Omental fat pad (tissue), 4 donors: ENCODE data around the gene RFC4. TPM values are rescaled to one million over a fixed set of nuclear protein-coding genes. Genes with fewer than 3 reads are reported as not detected.
A peak's percentile ranks its signal among the peaks of the same experiment; 100 is the strongest.

ENCODE experiments used
- ATAC-seq: fragments of 150-250 bp; one replicate; pipeline ENCODE4 v1.9.1; 2016; ENCODE audit warnings: mild to moderate bottlenecking, moderate library complexity; ENCODE audit not compliant: low FRiP score
- DNase-seq: peaks from one replicate; pipeline ENCODE4 v3.0.0-alpha.2; 2019; ENCODE audit warnings: low spot score
- CTCF ChIP-seq, 3 donors: fragments of 450-650 bp; IDR thresholded peaks; one replicate each; pipeline ENCODE4 v1.5.1; 2016 to 2017; ENCODE audit warnings: antibody characterized with exemption in 3 of 3, mild to moderate bottlenecking in 3 of 3, moderate library complexity in 2 of 3
- total RNA-seq, 4 donors: library from RNA; depleted of rRNA; stranded (reverse); fragments of >200 nt; gene quantifications; one replicate each; pipeline ENCODE4 v1.1.0, GENCODE V29; 2016

Gene RFC4
- total RNA-seq, 4 donors from 2014 or later = 6.1 to 10.7 (median 9.4) TPM

- DNase-seq (no peak), ATAC-seq (no peak)
- TF ChIP-seq CTCF (IDR thresholded peaks at IDR 0.05) = no peak
These were observed 21.3 kb downstream of the RFC4 start for GRCh38 chr3:186784820-186785494.

GRCh38 chr3:186783731-186784515, 22.4 kb downstream of the RFC4 start:
- DNase-seq (peak; percentile 49), ATAC-seq (peak; percentile 66)
- TF ChIP-seq CTCF (IDR thresholded peaks at IDR 0.05) = no peak

GRCh38 chr3:186783058-186783730, 23.1 kb downstream of the RFC4 start, which contains the start of gene EIF4A2:
Gene EIF4A2, plus strand, starts transcription at chr3:186783577. Its CDS starts 34 bp downstream, at chr3:186783611.
- peak; percentile 65 for DNase-seq
- TF ChIP-seq CTCF (IDR thresholded peaks at IDR 0.05) = no peak
- peak; percentile 90 for ATAC-seq

GRCh38 chr3:186782542-186783057, 23.7 kb downstream of the RFC4 start:
- ATAC-seq = peak; percentile 11
- no peak for TF ChIP-seq CTCF (IDR thresholded peaks at IDR 0.05)
- DNase-seq = peak; percentile 26

GRCh38 chr3:186779204-186779603, 27.1 kb downstream of the RFC4 start:
- DNase-seq (no peak), ATAC-seq (no peak)
- TF ChIP-seq CTCF (IDR thresholded peaks at IDR 0.05) = no peak

GRCh38 chr3:186775999-186776398, 30.3 kb downstream of the RFC4 start:
- no peak for TF ChIP-seq CTCF (IDR thresholded peaks at IDR 0.05)

More at GRCh38 chr3:186775999-186776398, 30.3 kb downstream of the RFC4 start:
- DNase-seq (no peak), ATAC-seq (no peak)
